HG03457 (cell line): ENCODE measurements around the gene CD9.
"Not testable (repeated sequence)": the region's sequence is repeated elsewhere in the genome, so short reads cannot be mapped to it uniquely, and the experiment has no call there.

Experiments
- ATAC-seq: cut with Tn5 transposase; IDR thresholded peaks from one replicate; pipeline ENCODE4 v1.9.1; 2021; ENCODE audit warnings: moderate number of reproducible peaks; ENCODE audit not compliant: unreplicated experiment

CD9 gene

DNA sequence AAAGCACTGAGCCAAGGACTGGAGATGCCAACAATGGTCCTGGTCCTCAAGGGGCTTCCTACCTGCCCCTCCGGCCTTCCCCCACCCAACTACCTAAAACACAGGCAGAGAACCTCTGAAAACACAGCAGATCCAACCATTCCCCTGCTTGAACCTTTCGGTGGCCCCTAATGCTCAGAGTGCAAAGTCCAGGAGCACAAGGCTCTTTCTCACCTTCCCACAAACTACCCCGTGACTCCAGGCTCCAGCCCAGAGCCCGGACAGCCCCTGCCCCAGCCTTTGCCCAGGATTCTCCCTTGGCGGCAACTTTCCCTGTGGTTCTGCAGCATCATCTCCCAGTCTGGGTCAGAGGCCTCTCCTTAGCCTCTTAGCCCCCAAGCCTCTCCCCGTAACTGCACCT is 1.6 kb upstream of the CD9 start:
- ATAC-seq: no peak

DNA sequence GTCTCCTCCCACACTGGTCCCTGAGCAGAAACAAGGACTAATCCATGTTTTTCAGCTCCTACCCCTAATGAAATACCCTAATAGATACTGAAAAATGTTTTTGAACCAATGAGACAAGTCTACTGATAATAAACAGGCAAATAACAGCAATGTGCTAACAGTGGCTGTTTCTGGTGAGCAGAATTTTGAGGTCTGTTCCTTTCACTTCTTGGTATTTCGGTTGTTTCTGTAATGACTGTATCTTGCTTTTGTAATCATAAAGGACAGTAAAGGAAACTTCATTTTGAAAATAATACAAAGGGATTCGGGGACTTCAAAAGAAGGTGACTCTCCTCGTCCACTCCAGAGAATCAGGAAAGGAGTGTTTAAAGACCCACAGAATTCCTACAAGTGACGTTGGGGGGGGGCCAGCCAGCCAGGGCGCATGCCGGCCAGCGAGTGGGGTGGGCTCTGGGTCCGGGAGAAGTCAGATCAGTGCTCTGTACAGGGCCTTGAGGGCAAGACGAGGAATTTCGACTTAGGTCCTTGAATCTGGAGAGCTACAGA is 1.1 kb upstream of the CD9 start:
- no peak for ATAC-seq

DNA sequence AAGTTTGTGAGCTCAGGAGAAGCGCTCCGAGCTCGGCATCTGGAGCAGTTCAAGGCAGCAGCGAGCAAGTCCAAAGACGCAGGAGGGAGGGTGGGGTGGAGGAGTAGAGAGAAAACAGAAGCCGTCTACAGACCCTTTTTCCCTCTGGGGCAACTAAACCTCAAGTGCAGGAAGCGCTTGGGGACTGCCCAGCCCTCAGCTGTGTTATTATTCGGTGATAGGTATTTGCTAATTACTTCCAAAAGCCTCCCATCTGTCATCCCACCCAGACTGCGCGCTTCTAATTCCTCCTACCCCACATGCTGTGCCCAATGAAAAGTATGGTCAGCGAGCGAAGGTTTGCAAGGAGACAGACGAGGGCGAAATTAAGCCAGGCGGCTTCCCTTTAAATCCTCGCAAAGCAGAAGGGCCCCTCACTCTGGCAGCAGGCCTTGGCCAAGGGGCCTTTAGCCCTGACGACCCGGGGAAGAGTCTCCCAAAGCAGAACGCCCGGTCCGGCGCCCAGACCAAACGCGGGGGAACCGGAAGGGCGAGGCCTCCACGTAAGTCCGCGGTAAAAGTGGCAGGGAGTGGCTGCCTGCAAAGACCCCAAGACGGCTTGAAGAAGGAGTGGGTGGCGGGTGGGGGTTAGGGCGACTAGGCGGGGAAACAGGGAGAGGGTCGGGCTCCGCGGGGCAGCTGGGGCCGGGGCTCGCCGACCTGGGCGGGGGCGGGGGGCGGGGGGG is 507 bp upstream of the CD9 start:
- ATAC-seq: no peak

- ATAC-seq: no peak
These were observed 1.0 kb downstream of the CD9 start for GRCh38 chr12:6201213-6201608.

DNA sequence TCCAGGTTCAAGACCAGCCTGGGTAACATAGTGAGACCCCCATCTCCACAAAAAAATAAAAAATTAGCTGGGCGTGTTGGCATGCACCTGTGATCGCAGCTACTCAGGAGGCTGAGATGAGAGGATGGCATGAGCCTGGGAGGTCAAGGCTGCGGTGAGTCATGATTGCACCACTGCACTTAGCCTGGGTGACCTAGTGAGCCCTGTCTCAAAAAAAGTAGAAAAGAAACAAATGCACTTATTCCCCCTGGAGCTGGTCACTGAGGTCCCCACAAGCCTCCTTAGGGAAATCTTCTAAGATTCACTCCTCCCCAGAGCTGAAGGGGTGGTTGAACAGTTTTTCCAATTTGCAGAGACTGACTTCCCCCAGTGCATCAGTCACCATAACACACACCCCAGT is 1.6 kb downstream of the CD9 start:
- no peak for ATAC-seq

DNA sequence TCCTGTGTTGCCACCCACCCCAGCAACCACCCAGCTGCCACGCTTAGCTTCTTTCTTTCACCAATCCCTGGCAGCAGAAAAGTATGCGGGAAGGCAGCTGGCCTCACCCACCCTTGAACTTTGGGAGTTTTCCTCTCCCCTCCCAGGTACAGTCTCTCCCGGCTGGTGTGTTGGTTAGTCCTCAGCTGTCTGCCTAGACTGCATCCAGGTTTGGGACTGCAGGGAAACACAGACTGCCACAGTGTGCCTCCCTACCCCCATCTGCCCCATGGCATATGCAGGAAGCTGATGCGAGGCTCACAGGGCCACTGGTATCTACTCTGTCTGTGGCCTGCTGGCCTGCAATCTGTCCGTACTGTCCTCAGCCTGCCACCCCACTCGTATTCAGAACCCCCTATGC is 2.1 kb downstream of the CD9 start:
- ATAC-seq: no peak

- no peak for ATAC-seq
These were observed 2.6 kb downstream of the CD9 start for GRCh38 chr12:6202846-6203245.

GRCh38 chr12:6203601-6204000 is 3.4 kb downstream of the CD9 start:
- ATAC-seq: no peak

DNA sequence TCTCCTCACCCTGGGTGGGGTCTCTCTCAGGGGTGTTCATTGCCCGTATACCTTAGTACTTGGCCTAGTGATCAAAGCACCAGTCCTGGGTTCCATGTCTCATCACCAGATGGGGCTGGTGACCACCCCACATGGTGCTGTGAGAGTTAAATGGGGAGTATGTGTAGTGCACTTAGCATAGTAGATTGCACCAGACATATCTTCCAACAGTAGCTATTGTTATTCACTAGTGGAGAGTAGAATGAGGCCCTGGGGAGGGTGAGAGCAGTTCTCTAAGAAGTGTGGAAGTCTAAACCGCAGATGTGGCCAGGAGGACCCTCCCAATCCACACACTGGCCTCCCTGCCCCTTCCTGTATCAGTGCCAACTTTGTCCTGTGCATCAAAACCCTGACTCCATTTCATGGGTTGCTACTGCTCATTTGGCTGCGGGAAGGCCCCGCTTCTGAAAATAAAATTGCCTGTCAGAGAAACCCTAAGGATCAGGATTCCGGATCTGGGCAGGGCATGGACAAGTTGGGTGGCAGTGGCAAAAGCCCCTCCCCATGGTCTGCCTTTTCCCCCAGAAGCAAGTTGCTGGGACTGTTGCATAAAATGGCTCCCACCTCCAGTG is 4.4 kb downstream of the CD9 start:
- no peak for ATAC-seq

- no peak for ATAC-seq
These were observed 4.9 kb downstream of the CD9 start for GRCh38 chr12:6205144-6205539.

DNA sequence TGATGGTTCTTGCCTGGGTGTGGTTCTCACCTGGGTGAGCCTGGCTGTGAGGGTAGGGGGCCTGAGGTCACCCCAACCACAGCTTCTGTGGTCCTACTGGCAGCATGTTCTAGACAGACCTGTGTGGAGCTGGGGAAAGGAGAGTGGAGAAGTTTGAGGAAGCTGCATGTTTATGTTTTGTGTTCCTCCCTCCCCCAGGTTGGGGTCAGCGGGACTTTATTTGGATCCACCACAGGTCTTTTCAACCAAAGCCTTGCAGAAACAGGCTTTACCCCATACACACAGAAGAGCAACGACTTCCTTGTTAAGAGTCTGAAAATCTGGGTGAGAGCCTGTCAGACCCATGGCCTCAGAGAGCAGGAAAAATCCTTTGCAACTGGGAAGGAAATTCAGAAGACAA is 5.6 kb downstream of the CD9 start:
- ATAC-seq: no peak

- ATAC-seq: no peak
These were observed 6.1 kb downstream of the CD9 start for GRCh38 chr12:6206327-6206726.

GRCh38 chr12:6207259-6207925 is 7.2 kb downstream of the CD9 start:
- no peak for ATAC-seq

- no peak for ATAC-seq
These were observed 7.9 kb downstream of the CD9 start for GRCh38 chr12:6208130-6208529.

GRCh38 chr12:6209428-6209827 is 9.2 kb downstream of the CD9 start:
- not testable (repeated sequence) for ATAC-seq

- no peak for ATAC-seq
These were observed 11.2 kb downstream of the CD9 start for GRCh38 chr12:6211421-6211869.

- no peak for ATAC-seq
These were observed 11.9 kb downstream of the CD9 start for GRCh38 chr12:6212086-6212485.

DNA sequence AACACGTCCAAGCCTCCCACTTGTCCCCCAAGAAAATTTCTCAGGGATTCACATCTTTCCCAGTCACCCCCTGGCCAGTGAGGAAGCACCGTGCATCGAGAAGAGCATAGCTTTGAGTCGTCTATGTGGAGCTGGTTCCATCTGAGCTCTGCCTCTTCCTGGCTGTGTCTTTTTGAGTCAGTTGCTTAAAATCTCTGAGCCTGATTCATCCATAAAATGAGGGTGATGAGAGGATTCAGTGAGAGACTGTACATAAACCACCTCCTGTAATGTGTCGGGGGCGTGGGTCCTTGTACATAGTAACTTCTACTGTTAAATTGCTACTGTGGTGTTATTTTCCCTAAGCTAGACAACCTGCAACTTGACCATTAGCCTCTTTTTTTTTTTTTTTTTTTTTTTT is 13.8 kb downstream of the CD9 start:
- ATAC-seq: no peak

- no peak for ATAC-seq
These were observed 14.4 kb downstream of the CD9 start for GRCh38 chr12:6214633-6215032.

DNA sequence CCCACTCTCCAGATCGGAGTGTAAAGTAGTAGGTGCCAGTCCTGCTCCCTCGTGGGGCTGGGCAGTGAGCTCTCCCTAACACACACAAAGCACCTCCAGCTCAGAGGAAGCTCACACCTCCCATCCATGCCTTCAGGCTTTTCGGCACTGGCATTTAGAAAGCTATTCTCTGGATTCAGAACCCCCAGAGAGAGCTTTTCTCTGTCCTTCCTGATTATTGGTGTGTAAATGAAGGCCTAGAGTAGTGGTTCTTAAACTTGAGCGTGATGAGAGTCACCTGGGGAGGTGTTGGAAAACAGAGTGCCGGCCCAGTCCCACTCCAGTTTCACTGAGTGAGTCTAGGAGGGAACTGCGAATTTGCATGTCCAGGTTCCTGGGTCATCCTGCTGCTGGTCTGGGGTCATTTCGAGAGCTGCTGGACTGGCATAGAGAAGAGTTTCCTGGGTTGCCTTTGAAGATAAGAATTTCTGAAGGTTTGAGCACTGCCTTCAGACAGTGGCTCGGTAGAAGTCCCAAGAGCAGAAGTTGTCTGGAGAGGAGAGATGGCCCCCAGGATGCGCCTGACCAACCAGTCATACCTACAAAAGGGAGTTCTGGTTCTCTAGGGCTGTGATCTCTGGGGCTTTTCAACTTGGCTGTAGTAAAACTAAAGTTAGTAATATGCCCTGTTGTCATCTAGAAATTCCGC is 15.1 kb downstream of the CD9 start:
- no peak for ATAC-seq

DNA sequence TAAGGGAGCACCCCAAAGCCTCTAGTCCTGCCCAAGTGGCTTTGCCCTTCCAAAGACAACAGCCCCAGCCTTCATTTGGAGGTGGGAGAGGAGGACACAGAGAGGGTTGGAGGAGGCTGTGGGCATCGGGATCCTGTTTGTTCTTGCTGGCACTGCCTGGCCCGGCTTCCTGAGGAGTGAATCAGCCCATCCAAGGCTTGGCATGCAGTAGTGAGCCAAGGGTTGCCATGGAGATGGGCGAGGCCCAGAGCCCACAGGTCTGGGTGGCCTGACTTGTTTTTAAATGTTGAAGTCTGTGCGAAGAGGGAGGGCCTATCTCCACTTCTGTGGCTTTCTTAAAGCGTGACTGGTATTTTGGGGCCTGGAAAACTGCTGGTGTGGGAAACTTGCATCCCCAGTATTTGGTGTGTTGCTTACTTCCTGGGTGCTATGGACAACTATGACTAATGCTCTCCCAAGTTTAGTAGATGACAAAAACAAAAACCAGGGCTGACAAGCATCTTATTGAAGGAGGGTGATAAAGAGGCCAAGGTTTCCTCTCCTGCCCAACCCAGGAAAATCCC is 15.8 kb downstream of the CD9 start:
- no peak for ATAC-seq
